ENCODE measurements around the gene KL.

The KL gene

DNA sequence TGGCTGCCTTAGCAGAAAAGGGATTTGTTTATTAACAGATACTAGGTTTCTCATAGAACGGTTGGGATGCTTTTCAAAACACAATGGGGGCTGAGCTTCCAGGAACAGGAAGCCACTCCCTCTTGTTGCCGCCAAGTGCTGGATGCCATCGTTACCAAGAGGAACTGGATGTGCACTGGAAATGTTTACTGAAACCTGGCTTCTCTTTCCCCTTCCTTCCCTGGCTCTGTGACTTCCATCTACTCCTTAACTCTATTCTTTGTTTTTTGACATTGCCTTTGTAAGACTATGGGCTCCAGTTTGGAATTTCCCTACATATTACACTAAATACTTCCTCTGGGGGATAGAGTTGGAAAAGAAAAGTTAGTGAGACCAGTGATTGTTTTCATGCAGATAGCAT is 11.7 kb upstream of the KL start:
- DNase-seq (ENCODE audit: low read depth): no peak

GRCh38 chr13:33006134-33006533 is 10.1 kb upstream of the KL start:
- no peak for DNase-seq (ENCODE audit: low read depth)

GRCh38 chr13:33006638-33007037 is 9.6 kb upstream of the KL start:
- DNase-seq (ENCODE audit: low read depth): no peak

GRCh38 chr13:33007237-33007636 is 9.0 kb upstream of the KL start:
- no peak for DNase-seq (ENCODE audit: low read depth)

GRCh38 chr13:33007950-33008349 is 8.3 kb upstream of the KL start:
- no peak for DNase-seq (ENCODE audit: low read depth)

- DNase-seq (ENCODE audit: low read depth): no peak
These were observed 7.1 kb upstream of the KL start for GRCh38 chr13:33008946-33009722.

DNA sequence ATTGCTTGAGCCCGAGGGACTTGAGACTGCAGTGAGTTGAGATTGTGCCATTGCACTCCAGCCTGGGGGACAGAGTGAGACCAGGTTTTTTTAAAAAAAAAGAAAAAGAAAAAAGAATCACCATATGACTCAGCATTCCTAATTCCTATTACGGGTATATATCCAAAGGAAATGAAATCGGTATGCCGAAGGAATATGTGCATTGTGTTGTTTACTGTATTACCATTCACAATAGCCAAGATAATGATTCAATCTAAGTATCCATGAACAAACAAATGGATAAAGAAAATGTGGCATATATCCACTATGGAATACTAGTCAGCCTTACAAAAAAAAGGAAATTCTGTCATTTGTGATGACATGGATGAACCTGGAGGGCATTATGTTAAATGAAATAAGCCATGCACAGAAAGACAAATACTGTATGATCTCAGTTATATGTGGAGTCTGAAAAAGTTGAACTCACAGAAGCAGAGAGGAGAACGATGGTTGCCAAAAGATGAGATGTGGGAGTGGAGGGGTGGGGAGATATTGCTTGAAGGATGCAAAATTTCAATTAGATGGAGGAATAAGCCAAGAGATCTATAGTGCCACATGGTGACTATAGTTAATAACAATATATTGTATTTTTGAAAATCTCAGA is 4.3 kb upstream of the KL start:
- no peak for DNase-seq (ENCODE audit: low read depth)

GRCh38 chr13:33014291-33014690 is 1.9 kb upstream of the KL start:
- DNase-seq (ENCODE audit: low read depth): no peak

DNA sequence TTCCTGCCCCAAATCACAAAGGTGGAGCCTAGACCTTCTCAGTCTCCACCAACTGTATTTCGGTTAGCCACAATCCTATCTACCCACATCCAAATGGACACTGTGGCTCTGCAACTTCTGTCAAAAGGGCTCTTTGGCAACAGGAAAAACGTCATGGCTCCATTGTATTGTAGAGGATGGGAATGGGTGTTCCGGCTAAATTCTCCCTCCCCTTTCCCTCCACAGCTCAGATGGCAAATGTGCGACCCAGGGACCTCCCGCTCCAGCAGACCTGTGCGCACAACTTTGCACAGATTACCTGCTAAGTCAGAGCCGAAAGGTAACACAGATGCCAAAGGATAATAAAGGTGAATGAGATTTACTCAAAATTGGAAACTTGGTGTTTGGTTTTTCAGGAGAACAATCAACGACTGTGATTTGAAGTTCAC is 968 bp upstream of the KL start:
- DNase-seq (ENCODE audit: low read depth): no peak

- no peak for DNase-seq (ENCODE audit: low read depth)
These were observed 366 bp upstream of the KL start for GRCh38 chr13:33015791-33016323.

DNA sequence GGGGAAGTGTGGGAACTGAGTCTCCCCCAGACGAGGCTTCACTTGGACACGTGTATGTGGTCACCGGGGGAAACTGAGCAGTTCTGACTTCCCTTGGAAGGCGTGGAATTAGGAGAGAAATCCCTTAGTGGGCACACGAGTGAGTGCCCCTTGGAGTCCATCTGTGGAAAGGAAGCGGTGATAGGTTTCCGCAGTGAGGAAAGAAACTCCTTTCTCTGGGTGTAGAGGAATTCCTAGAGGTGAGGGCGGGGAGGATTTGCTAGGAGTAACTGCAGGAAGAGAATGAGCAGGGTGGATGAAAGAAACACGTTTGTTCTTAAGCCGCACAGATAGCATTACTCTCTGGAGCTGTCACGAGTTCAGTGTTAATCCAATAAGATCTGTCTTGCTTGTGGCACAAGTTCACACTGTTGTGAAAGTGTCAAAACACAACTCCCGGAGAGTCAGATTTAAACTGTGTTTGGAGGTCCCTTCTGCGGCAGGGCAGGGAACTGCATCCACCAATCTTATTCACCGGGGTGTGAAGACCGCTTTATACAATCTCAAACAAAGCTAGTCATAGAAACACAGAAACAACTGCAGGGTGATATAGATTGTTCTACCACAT is 1.2 kb downstream of the KL start:
- no peak for DNase-seq (ENCODE audit: low read depth)

GRCh38 chr13:33018886-33019285 is 2.7 kb downstream of the KL start:
- DNase-seq (ENCODE audit: low read depth): no peak

DNA sequence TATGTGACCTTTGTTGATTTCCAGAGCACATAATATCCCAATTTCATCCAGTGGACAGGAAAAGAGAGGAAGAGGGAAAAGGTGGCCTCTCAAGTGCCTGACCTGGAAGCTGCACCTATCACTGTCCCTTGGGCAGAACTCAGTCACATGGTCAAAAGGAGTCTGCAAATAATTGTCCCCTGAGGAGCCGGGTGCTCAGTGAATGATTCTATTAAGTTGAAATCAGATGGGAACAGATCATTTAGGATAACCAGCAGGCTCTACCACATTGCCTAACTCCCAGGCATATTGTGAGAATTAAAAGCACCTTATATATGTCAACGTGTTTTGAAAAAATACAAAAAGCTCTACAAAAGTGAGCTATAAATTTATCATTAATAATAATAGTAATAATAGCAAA is 6.8 kb downstream of the KL start:
- no peak for DNase-seq (ENCODE audit: low read depth)

GRCh38 chr13:33025220-33025744 is 9.1 kb downstream of the KL start:
- no peak for DNase-seq (ENCODE audit: low read depth)

DNA sequence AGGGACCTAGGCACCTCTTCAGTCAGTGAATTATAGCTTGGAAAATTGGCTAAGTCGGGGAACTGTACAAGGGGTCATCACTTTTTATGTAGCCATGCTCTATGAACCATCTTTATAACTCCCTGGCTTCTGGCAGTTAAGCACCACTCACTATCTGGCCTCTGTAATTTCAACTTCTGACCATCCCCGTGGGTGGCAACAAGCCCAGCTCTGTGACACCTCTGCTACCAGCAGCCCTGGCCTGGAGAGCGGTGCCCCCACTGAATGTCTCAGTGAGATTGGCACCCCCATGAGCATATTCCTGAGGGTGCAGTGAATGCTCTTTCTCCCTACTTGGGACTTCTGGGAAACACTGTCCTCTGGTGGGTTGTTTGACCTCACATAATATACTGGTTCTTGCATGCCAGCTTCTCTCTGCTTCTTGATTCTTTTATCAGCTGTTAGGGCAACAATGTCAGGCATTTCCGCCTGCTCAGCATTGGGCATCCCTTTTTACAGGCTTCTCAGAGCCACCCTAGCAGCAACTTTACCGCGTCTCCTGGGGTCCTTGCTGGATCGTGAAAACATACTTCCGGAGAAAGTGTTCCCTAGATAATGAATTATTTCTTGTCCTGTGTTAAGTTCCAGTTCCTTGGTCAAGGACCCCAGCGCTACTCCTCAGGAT is 10.4 kb downstream of the KL start:
- no peak for DNase-seq (ENCODE audit: low read depth)

- DNase-seq (ENCODE audit: low read depth): no peak
These were observed 12.4 kb downstream of the KL start for GRCh38 chr13:33028620-33029019.

GRCh38 chr13:33031277-33031676 is 15.1 kb downstream of the KL start:
- no peak for DNase-seq (ENCODE audit: low read depth)

DNA sequence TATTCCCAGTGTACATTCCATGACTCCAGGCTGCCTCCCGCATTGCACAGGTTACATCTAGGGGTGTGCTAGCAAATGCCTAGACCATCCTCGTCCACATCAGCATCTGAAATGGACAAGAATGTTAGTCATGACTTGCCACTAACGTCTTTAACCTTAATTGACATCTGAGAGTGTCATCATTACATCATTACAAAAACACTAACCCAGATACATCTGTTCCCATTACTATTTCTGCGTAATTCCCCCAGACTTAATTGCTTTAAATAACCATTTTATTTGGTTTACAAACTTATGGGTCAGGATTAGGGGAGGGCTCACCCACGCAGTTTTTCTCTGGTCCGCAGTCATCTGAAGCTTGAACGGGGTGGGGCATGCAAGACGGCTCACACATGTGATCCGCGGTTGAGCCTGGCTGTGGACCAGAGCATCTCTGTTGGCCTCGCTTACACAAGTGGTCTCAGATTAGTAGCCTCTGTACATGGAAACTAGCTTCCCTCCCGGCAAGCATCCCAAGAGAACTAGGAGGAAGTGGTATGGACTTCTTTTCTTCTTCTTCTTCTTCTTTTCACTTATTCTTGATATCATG is 15.9 kb downstream of the KL start:
- DNase-seq (ENCODE audit: low read depth): no peak

- no peak for DNase-seq (ENCODE audit: low read depth)
These were observed 17.0 kb downstream of the KL start for GRCh38 chr13:33033051-33033812.

GRCh38 chr13:33033986-33034385 is 17.8 kb downstream of the KL start:
- no peak for DNase-seq (ENCODE audit: low read depth)

- no peak for DNase-seq (ENCODE audit: low read depth)
These were observed 18.8 kb downstream of the KL start for GRCh38 chr13:33034882-33035520.

All from stimulated activated CD8-positive, alpha-beta memory T cell treated with anti-CD3 and anti-CD28 coated beads, Interleukin-12 subunit alpha, Interleukin-12 subunit beta, amount 100 ng/mL, for 4 hours (primary cell).